ENCODE measurements around the gene MAP3K7CL. TPM values are rescaled to one million over a fixed set of nuclear protein-coding genes. Genes with fewer than 3 reads are reported as not detected.

The MAP3K7CL gene
- total RNA-seq, 1 donor from 2014 or later: 67.3 TPM

GRCh38 chr21:29135481-29135880 is 5.0 kb downstream of the MAP3K7CL start:
- DNase-seq (ENCODE audit: low read depth): no peak
- Histone ChIP-seq H4K20me1 (ENCODE audit: insufficient read depth, low read length) (no peaks in the 10 kb centered on the region), H3K4me2 (ENCODE audit: low read length) (no peak overlapping the region), H3K4me3 (ENCODE audit: insufficient read depth, low read depth, low read length) (no peak overlapping the region), H3K79me2 (ENCODE audit: insufficient read depth, low read length) (peaks cover 56% of the 10 kb centered on the region), H3K27me3 (ENCODE audit: insufficient read depth, low read length) (no peaks in the 10 kb centered on the region), H3K9me3 (ENCODE audit: insufficient read depth, low read depth, low read length) (no peaks in the 10 kb centered on the region), H3K36me3 (ENCODE audit: insufficient read depth, low read length) (peaks cover 32% of the 10 kb centered on the region), H2AFZ (ENCODE audit: low read depth, low read length) (no peak overlapping the region), H3K27ac (ENCODE audit: low read depth, low read length) (no peak overlapping the region), H3K4me1 (ENCODE audit: insufficient read depth, low read length) (peaks cover 8% of the 10 kb centered on the region), H3K9ac (ENCODE audit: low read length) (no peak overlapping the region)
- Mint-ChIP-seq H3K4me1 (ENCODE audit: low read depth, unreplicated experiment) (peaks cover 15% of the 10 kb centered on the region), H3K36me3 (ENCODE audit: low read depth, unreplicated experiment) (peaks cover 21% of the 10 kb centered on the region), H3K27ac (ENCODE audit: unreplicated experiment) (no peak overlapping the region), H3K9me3 (ENCODE audit: unreplicated experiment) (peaks cover 2% of the 10 kb centered on the region), H3K27me3 (ENCODE audit: low read depth, unreplicated experiment) (no peaks in the 10 kb centered on the region), H3K4me3 (ENCODE audit: unreplicated experiment) (no peak overlapping the region)
- no peak for FAIRE-seq
- no peak for TF ChIP-seq CTCF (IDR thresholded peaks at IDR 0.05; ENCODE audit: insufficient read depth, low read depth, low read length)
- TF ChIP-seq EZH2 (IDR thresholded peaks at IDR 0.05; ENCODE audit: insufficient read depth, low read length): no peak

- Histone ChIP-seq H3K9ac (ENCODE audit: low read length) (no peak overlapping the region), H4K20me1 (ENCODE audit: insufficient read depth, low read length) (no peaks in the 10 kb centered on the region), H3K27me3 (ENCODE audit: insufficient read depth, low read length) (no peaks in the 10 kb centered on the region), H3K27ac (ENCODE audit: low read depth, low read length) (no peak overlapping the region), H3K4me2 (ENCODE audit: low read length) (no peak overlapping the region), H3K79me2 (ENCODE audit: insufficient read depth, low read length) (peaks cover 52% of the 10 kb centered on the region), H2AFZ (ENCODE audit: low read depth, low read length) (no peak overlapping the region), H3K36me3 (ENCODE audit: insufficient read depth, low read length) (peaks cover 32% of the 10 kb centered on the region), H3K9me3 (ENCODE audit: insufficient read depth, low read depth, low read length) (no peaks in the 10 kb centered on the region), H3K4me1 (ENCODE audit: insufficient read depth, low read length) (peaks cover 3% of the 10 kb centered on the region), H3K4me3 (ENCODE audit: insufficient read depth, low read depth, low read length) (no peak overlapping the region)
- DNase-seq (ENCODE audit: low read depth): no peak
- H3K27ac Mint-ChIP-seq (ENCODE audit: unreplicated experiment): no peak overlapping the region
- no peak for FAIRE-seq
- H3K36me3 Mint-ChIP-seq (ENCODE audit: low read depth, unreplicated experiment): peaks cover 21% of the 10 kb centered on the region
- H3K27me3 Mint-ChIP-seq (ENCODE audit: low read depth, unreplicated experiment): no peaks in the 10 kb centered on the region
- H3K4me3 Mint-ChIP-seq (ENCODE audit: unreplicated experiment): no peak overlapping the region
- TF ChIP-seq CTCF (IDR thresholded peaks at IDR 0.05; ENCODE audit: insufficient read depth, low read depth, low read length): no peak
- TF ChIP-seq EZH2 (IDR thresholded peaks at IDR 0.05; ENCODE audit: insufficient read depth, low read length): no peak
- peaks cover 9% of the 10 kb centered on the region for H3K4me1 Mint-ChIP-seq (ENCODE audit: low read depth, unreplicated experiment)
- H3K9me3 Mint-ChIP-seq (ENCODE audit: unreplicated experiment): peaks cover 2% of the 10 kb centered on the region
Observed at GRCh38 chr21:29136033-29136432, 5.6 kb downstream of the MAP3K7CL start.

GRCh38 chr21:29144736-29145353 is 14.4 kb downstream of the MAP3K7CL start:
- Histone ChIP-seq H3K4me2 (ENCODE audit: low read length) (peak overlapping the region; percentile 75), H3K9ac (ENCODE audit: low read length) (peak overlapping the region; percentile 1)
- H3K4me3 Mint-ChIP-seq (ENCODE audit: unreplicated experiment): no peak overlapping the region

More at GRCh38 chr21:29144736-29145353, 14.4 kb downstream of the MAP3K7CL start:
- Mint-ChIP-seq H3K27ac (ENCODE audit: unreplicated experiment) (peak overlapping the region; percentile 92), H3K27me3 (ENCODE audit: low read depth, unreplicated experiment) (no peaks in the 10 kb centered on the region), H3K4me1 (ENCODE audit: low read depth, unreplicated experiment) (peaks cover 42% of the 10 kb centered on the region), H3K9me3 (ENCODE audit: unreplicated experiment) (no peaks in the 10 kb centered on the region), H3K36me3 (ENCODE audit: low read depth, unreplicated experiment) (peaks cover 6% of the 10 kb centered on the region)
- Histone ChIP-seq H2AFZ (ENCODE audit: low read depth, low read length) (no peak overlapping the region), H3K79me2 (ENCODE audit: insufficient read depth, low read length) (peaks cover 30% of the 10 kb centered on the region), H3K27me3 (ENCODE audit: insufficient read depth, low read length) (no peaks in the 10 kb centered on the region), H3K4me1 (ENCODE audit: insufficient read depth, low read length) (peaks cover 45% of the 10 kb centered on the region), H3K36me3 (ENCODE audit: insufficient read depth, low read length) (peaks cover 18% of the 10 kb centered on the region), H3K27ac (ENCODE audit: low read depth, low read length) (peak overlapping the region; percentile 94), H3K9me3 (ENCODE audit: insufficient read depth, low read depth, low read length) (no peaks in the 10 kb centered on the region), H4K20me1 (ENCODE audit: insufficient read depth, low read length) (no peaks in the 10 kb centered on the region), H3K4me3 (ENCODE audit: insufficient read depth, low read depth, low read length) (no peak overlapping the region)
- FAIRE-seq (no peak), DNase-seq (ENCODE audit: low read depth) (no peak)
- TF ChIP-seq EZH2 (IDR thresholded peaks at IDR 0.05; ENCODE audit: insufficient read depth, low read length): no peak
- TF ChIP-seq CTCF (IDR thresholded peaks at IDR 0.05; ENCODE audit: insufficient read depth, low read depth, low read length): no peak
